HepG2 (cell line): Measurements from ENCODE around the gene ACTL6A. TPM values are rescaled to one million over a fixed set of nuclear protein-coding genes. Genes with fewer than 3 reads are reported as not detected.

Experiments
- CENPX ChIP-seq: sonication (generic); formaldehyde crosslinking; IDR thresholded peaks from 2 replicates; pipeline ENCODE4 v1.9.0; 2021; ENCODE audit warnings: mild to moderate bottlenecking, missing genetic modification reagents, moderate library complexity
- DBP ChIP-seq: sonication (generic); formaldehyde crosslinking; IDR thresholded peaks from 2 replicates; pipeline ENCODE4 v1.4.0; 2020; ENCODE audit warnings: missing genetic modification reagents; ENCODE audit errors: not compliant biosample characterization
- HMG20A ChIP-seq: IDR thresholded peaks from 2 replicates; pipeline ENCODE4 v1.6.1; 2016; ENCODE audit warnings: borderline replicate concordance
- IRF9 ChIP-seq: sonication (generic); formaldehyde crosslinking; IDR thresholded peaks from 2 replicates; pipeline ENCODE4 v1.8.0; 2022; ENCODE audit warnings: missing genetic modification reagents, mild to moderate bottlenecking, borderline replicate concordance
- JUND ChIP-seq: sonication (generic); formaldehyde crosslinking; IDR thresholded peaks from 2 replicates; pipeline ENCODE4 v1.8.0; 2022; ENCODE audit warnings: mild to moderate bottlenecking, missing genetic modification reagents
- LCORL ChIP-seq, 2 experiments: fragments of 450-650 bp in 1 of 2; sonication (generic) in 1 of 2; formaldehyde crosslinking in 1 of 2; IDR thresholded peaks; 2 replicates each; pipeline versions ENCODE4 v1.5.0 to v1.6.1; 2017 to 2020; ENCODE audit warnings: antibody characterized with exemption in 1 of 2, missing genetic modification reagents in 1 of 2
- MYC ChIP-seq: sonication (generic); formaldehyde crosslinking; IDR thresholded peaks from 2 replicates; pipeline ENCODE4 v1.9.0; 2021; ENCODE audit warnings: missing genetic modification reagents, borderline replicate concordance
- NFYC ChIP-seq: IDR thresholded peaks from 2 replicates; pipeline ENCODE4 v1.6.1; 2016; ENCODE audit warnings: missing genetic modification reagents, missing compliant biosample characterization
- NR1H2 ChIP-seq: sonication (generic); formaldehyde crosslinking; IDR thresholded peaks from 2 replicates; pipeline ENCODE4 v1.8.1; 2022; ENCODE audit warnings: low read depth, missing genetic modification reagents, borderline replicate concordance
- NRL ChIP-seq: sonication (generic); formaldehyde crosslinking; IDR thresholded peaks from 2 replicates; pipeline ENCODE4 v1.5.0; 2020; ENCODE audit warnings: missing genetic modification reagents, mild to moderate bottlenecking, moderate library complexity, borderline replicate concordance
- SP1 ChIP-seq, 2 experiments: fragments of 450-650 bp in 1 of 2; sonication (generic) in 1 of 2; formaldehyde crosslinking in 1 of 2; IDR thresholded peaks; 2 replicates each; pipeline versions ENCODE4 v1.4.0 to v1.6.1; 2016 to 2020; ENCODE audit warnings: missing genetic modification reagents in 1 of 2
- SP2 ChIP-seq: sonication (generic); formaldehyde crosslinking; IDR thresholded peaks from 2 replicates; pipeline ENCODE4 v1.5.1; 2020; ENCODE audit warnings: mild to moderate bottlenecking, missing genetic modification reagents
- SRY ChIP-seq: sonication (generic); formaldehyde crosslinking; IDR thresholded peaks from 2 replicates; pipeline ENCODE4 v1.8.0; 2022; ENCODE audit warnings: mild to moderate bottlenecking, missing genetic modification reagents
- TAF15 ChIP-seq: fragments of 200-400 bp; formaldehyde crosslinking; IDR thresholded peaks from one replicate; pipeline ENCODE4 v1.6.1; 2018; ENCODE audit warnings: mild to moderate bottlenecking, low read depth, low read length; ENCODE audit not compliant: poor library complexity, severe bottlenecking
- TP53 ChIP-seq: sonication (generic); formaldehyde crosslinking; conservative IDR thresholded peaks from 2 replicates; pipeline ENCODE4 v1.4.0; 2020; ENCODE audit warnings: missing genetic modification reagents
- TRIM24 ChIP-seq: sonication (generic); formaldehyde crosslinking; IDR thresholded peaks from 2 replicates; pipeline ENCODE4 v1.8.0; 2022; ENCODE audit warnings: mild to moderate bottlenecking, missing genetic modification reagents
- YEATS2 ChIP-seq: sonication (generic); formaldehyde crosslinking; IDR thresholded peaks from 2 replicates; pipeline ENCODE4 v1.4.0; 2020; ENCODE audit warnings: missing genetic modification reagents, borderline replicate concordance
- ZFP36L2 ChIP-seq: sonication (generic); formaldehyde crosslinking; IDR thresholded peaks from 2 replicates; pipeline ENCODE4 v1.4.0; 2020; ENCODE audit warnings: missing genetic modification reagents
- ZMYM3 ChIP-seq: sonication (generic); formaldehyde crosslinking; IDR thresholded peaks from 2 replicates; pipeline ENCODE4 v1.5.1; 2020; ENCODE audit warnings: mild to moderate bottlenecking, missing genetic modification reagents
- ZNF296 ChIP-seq: sonication (generic); formaldehyde crosslinking; conservative IDR thresholded peaks from 2 replicates; pipeline ENCODE4 v1.5.0; 2020; ENCODE audit warnings: mild to moderate bottlenecking, missing genetic modification reagents
- ZNF317 ChIP-seq: sonication (generic); formaldehyde crosslinking; IDR thresholded peaks from 2 replicates; pipeline ENCODE4 v1.5.0; 2020; ENCODE audit warnings: mild to moderate bottlenecking, missing genetic modification reagents
- ZNF382 ChIP-seq: sonication (generic); formaldehyde crosslinking; IDR thresholded peaks from 2 replicates; pipeline ENCODE4 v1.5.0; 2020; ENCODE audit warnings: missing genetic modification reagents, mild to moderate bottlenecking, borderline replicate concordance
- ZNF414 ChIP-seq: sonication (generic); formaldehyde crosslinking; IDR thresholded peaks from 2 replicates; pipeline ENCODE4 v1.5.0; 2020; ENCODE audit warnings: missing genetic modification reagents
- ZNF446 ChIP-seq: sonication (generic); formaldehyde crosslinking; IDR thresholded peaks from 2 replicates; pipeline ENCODE4 v1.5.0; 2020; ENCODE audit warnings: mild to moderate bottlenecking, missing genetic modification reagents
- ZNF605 ChIP-seq: sonication (generic); formaldehyde crosslinking; IDR thresholded peaks from 2 replicates; pipeline ENCODE4 v1.8.0; 2022; ENCODE audit warnings: mild to moderate bottlenecking, missing genetic modification reagents
- ZNF616 ChIP-seq: sonication (generic); formaldehyde crosslinking; IDR thresholded peaks from 2 replicates; pipeline ENCODE4 v1.5.0; 2020; ENCODE audit warnings: low read depth, mild to moderate bottlenecking, missing genetic modification reagents
- ZNF773 ChIP-seq: sonication (generic); formaldehyde crosslinking; IDR thresholded peaks from 2 replicates; pipeline ENCODE4 v1.4.0; 2020; ENCODE audit warnings: missing genetic modification reagents, borderline replicate concordance
- ZNF790 ChIP-seq: sonication (generic); formaldehyde crosslinking; IDR thresholded peaks from 2 replicates; pipeline ENCODE4 v1.8.0; 2022; ENCODE audit warnings: missing genetic modification reagents, mild to moderate bottlenecking, borderline replicate concordance
- ZNF850 ChIP-seq: sonication (generic); formaldehyde crosslinking; conservative IDR thresholded peaks from 2 replicates; pipeline ENCODE4 v1.9.0; 2021; ENCODE audit warnings: mild to moderate bottlenecking, missing genetic modification reagents
- ZSCAN29 ChIP-seq: sonication (generic); formaldehyde crosslinking; conservative IDR thresholded peaks from 2 replicates; pipeline ENCODE4 v1.4.0; 2020; ENCODE audit warnings: mild to moderate bottlenecking, missing genetic modification reagents
- polyA plus RNA-seq, 8 experiments: library from polyadenylated mRNA; depleted of rRNA in 3 of 8; stranded (reverse) in 7 of 8; unstranded in 1 of 8; fragments of >200 nt; fragmentation: Illumina TruSeq in 4 of 8; extraction: Trizol in 4 of 8; gene quantifications; 2 replicates each; pipeline versions ENCODE4 v1.2.1 to v1.2.3, GENCODE V29; 2011 to 2016; ENCODE audit warnings: low read depth in 4 of 8, missing spikeins in 1 of 8, mixed read lengths in 1 of 8; ENCODE audit not compliant: insufficient read depth in 1 of 8
- total RNA-seq, 5 experiments: library from RNA; depleted of rRNA; stranded (reverse); fragments of >200 nt; fragmentation: Illumina TruSeq; extraction: Trizol; gene quantifications; 2 replicates each; pipeline ENCODE4 v1.2.3, GENCODE V29; 2016; ENCODE audit warnings: low read depth in 1 of 5

ACTL6A gene
- total and polyA plus RNA-seq, 2 of the 13 experiments (the other 11 are each of a cell fraction or from before 2014, with no cell fraction given), result 58.1 to 84.1 TPM

GRCh38 chr3:179562591-179563270 is at the start of gene ACTL6A (continued):
- TF ChIP-seq NFYC (CRISPR knock-in tag) (peak; percentile 100), ZNF317 (CRISPR knock-in tag) (0 out of 2 replicates have a peak, but pooled peaks have one; percentile 6), TRIM24 (CRISPR knock-in tag) (no peak), ZMYM3 (peak; percentile 26; the same call in 1 of the 2 replicates), NRL (CRISPR knock-in tag) (no peak; the same call in 1 of the 2 replicates), ZFP36L2 (CRISPR knock-in tag) (no peak), CENPX (no peak), DBP (CRISPR knock-in tag) (no peak), NR1H2 (CRISPR knock-in tag) (no peak), ZSCAN29 (CRISPR knock-in tag) (no peak), TAF15 (peak; percentile 67), HMG20A (CRISPR knock-in tag) (no peak), MYC (CRISPR knock-in tag) (peak; percentile 89; the same call in 1 of the 2 replicates), ZNF616 (CRISPR knock-in tag) (no peak; the same call in 1 of the 2 replicates), ZNF382 (no peak), JUND (CRISPR knock-in tag) (no peak), SP2 (CRISPR knock-in tag) (peak; percentile 97), IRF9 (CRISPR knock-in tag) (no peak), ZNF414 (CRISPR knock-in tag) (no peak), ZNF790 (CRISPR knock-in tag) (no peak), ZNF605 (CRISPR knock-in tag) (peak; percentile 80), ZNF773 (no peak), ZNF296 (no peak), SRY (CRISPR knock-in tag) (peak; percentile 53; the same call in 1 of the 2 replicates), YEATS2 (CRISPR knock-in tag) (peak; percentile 81; the same call in 1 of the 2 replicates), SP1 (IDR thresholded peaks at IDR 0.05) (no peak), SP1 (CRISPR knock-in tag; IDR thresholded peaks at IDR 0.05) (peak; percentile 73), ZNF850 (no peak), LCORL (IDR thresholded peaks at IDR 0.05) (no peak), LCORL (CRISPR knock-in tag; IDR thresholded peaks at IDR 0.05) (no peak; the same call in 1 of the 2 replicates), ZNF446 (CRISPR knock-in tag) (no peak), TP53 (CRISPR knock-in tag) (no peak)
